Measurements from ENCODE around the gene SFTPD.

DNA sequence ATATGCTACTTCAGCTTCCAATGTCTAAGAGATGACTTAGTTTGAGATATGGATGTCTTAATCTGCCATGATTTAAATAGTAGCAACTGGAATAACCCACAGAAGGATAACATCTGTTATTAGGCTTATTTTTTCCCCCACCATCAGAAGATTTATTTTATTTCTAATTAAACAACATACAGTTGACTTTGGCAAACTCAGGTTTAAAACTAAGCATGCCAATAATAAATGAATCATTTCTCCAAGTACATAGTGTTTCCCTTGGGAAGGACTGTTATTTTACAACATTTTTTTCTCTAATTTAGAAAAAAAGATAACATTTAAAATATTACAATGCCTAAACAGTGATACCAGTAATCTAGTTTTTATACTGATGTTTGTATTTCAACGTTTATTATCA is 58.4 kb downstream of the SFTPD start:
- TF ChIP-seq, protein P1, sequence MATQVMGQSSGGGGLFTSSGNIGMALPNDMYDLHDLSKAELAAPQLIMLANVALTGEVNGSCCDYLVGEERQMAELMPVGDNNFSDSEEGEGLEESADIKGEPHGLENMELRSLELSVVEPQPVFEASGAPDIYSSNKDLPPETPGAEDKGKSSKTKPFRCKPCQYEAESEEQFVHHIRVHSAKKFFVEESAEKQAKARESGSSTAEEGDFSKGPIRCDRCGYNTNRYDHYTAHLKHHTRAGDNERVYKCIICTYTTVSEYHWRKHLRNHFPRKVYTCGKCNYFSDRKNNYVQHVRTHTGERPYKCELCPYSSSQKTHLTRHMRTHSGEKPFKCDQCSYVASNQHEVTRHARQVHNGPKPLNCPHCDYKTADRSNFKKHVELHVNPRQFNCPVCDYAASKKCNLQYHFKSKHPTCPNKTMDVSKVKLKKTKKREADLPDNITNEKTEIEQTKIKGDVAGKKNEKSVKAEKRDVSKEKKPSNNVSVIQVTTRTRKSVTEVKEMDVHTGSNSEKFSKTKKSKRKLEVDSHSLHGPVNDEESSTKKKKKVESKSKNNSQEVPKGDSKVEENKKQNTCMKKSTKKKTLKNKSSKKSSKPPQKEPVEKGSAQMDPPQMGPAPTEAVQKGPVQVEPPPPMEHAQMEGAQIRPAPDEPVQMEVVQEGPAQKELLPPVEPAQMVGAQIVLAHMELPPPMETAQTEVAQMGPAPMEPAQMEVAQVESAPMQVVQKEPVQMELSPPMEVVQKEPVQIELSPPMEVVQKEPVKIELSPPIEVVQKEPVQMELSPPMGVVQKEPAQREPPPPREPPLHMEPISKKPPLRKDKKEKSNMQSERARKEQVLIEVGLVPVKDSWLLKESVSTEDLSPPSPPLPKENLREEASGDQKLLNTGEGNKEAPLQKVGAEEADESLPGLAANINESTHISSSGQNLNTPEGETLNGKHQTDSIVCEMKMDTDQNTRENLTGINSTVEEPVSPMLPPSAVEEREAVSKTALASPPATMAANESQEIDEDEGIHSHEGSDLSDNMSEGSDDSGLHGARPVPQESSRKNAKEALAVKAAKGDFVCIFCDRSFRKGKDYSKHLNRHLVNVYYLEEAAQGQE (IDR thresholded peaks at IDR 0.05; ENCODE audit: insufficient replicate concordance, low read depth), result no peak
- TF ChIP-seq, protein P2, sequence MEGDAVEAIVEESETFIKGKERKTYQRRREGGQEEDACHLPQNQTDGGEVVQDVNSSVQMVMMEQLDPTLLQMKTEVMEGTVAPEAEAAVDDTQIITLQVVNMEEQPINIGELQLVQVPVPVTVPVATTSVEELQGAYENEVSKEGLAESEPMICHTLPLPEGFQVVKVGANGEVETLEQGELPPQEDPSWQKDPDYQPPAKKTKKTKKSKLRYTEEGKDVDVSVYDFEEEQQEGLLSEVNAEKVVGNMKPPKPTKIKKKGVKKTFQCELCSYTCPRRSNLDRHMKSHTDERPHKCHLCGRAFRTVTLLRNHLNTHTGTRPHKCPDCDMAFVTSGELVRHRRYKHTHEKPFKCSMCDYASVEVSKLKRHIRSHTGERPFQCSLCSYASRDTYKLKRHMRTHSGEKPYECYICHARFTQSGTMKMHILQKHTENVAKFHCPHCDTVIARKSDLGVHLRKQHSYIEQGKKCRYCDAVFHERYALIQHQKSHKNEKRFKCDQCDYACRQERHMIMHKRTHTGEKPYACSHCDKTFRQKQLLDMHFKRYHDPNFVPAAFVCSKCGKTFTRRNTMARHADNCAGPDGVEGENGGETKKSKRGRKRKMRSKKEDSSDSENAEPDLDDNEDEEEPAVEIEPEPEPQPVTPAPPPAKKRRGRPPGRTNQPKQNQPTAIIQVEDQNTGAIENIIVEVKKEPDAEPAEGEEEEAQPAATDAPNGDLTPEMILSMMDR (IDR thresholded peaks at IDR 0.05; ENCODE audit: insufficient read depth, low read length), result no peak
- no peak for TF ChIP-seq POLR2AphosphoS5 (IDR thresholded peaks at IDR 0.05; ENCODE audit: low read depth)

All from HL-60 (cell line).